T-helper 1 cell treated with Interleukin-12 subunit alpha and Interleukin-12 subunit beta and Interleukin-4 antibody, amounts not matched to agents 30 ng/mL and 1 ng/mL, for 36 hours (primary cell): Measurements from ENCODE around the gene CLEC6A. TPM values are rescaled to one million over a fixed set of nuclear protein-coding genes. Genes with fewer than 3 reads are reported as not detected.
"Not testable (repeated sequence)": the region's sequence is repeated elsewhere in the genome, so short reads cannot be mapped to it uniquely, and the experiment has no call there.

Experiments used
- intact Hi-C: fragments of 100-400 bp; cut with micrococcal nuclease; formaldehyde crosslinking; loops from one replicate; pipeline ENCODE4 v1.15.1; 2024
- total RNA-seq: library from RNA; stranded (reverse); gene quantifications from 2 replicates; pipeline ENCODE4 v1.2.3, GENCODE V29; 2022

The CLEC6A gene
- total RNA-seq, 1 donor from 2014 or later = not detected

GRCh38 chr12:8493084-8493483, 37.3 kb downstream of the CLEC6A start:
- intact Hi-C loops = loop anchor here (1.0 to 2.0 kb wide), 2 partner anchors 49 to 156 kb away; no protein-coding TSS in a partner anchor

- intact Hi-C loops = not testable (repeated sequence)
Observed at GRCh38 chr12:8495671-8496070, 39.9 kb downstream of the CLEC6A start.

- intact Hi-C loops = not testable (repeated sequence)
Observed at GRCh38 chr12:8496074-8496473, 40.3 kb downstream of the CLEC6A start.

- intact Hi-C loops = no loop called here
Observed at GRCh38 chr12:8499616-8500015, 43.9 kb downstream of the CLEC6A start.

- intact Hi-C loops = no loop called here
Observed at GRCh38 chr12:8501720-8502119, 46.0 kb downstream of the CLEC6A start.

DNA sequence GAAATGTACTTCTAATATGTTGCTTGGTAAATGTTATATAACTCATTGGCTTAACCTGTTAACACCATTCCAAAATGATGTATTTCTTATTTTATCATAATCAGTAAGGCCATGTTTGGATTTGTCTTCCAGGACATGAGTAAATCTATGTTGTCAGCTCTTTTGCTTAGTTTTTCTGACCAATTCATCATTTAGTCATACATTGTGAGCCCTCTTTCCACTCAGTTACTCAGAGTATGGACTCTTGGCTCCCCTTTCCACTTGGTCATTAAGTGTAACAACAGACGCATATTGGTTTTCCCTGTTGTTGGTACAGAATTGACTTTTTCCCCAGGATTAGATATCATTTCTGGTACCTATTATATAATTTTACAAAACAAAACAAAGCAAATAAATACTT, 48.6 kb downstream of the CLEC6A start:
- intact Hi-C loops = no loop called here

DNA sequence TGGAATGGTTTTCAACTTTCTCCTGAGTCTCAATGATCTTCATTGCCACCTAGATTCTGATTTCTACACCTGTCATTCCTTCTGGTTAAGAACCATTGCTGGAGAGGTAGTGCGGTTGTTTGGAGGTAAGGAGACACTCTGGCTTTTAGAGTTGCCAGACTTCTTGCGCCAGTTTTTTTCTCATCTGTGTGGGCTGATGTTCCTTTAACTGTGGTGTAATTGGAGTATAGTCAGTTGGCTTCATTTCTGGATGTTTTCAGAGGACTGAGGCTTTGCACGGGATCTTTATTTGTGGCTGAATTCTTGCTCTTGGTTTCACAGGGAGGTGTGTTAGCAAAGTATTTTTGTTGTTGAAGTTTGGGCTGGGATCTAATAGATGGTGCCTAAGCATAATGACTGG, 51.8 kb downstream of the CLEC6A start:
- intact Hi-C loops = no loop called here

GRCh38 chr12:8508223-8508622, 52.5 kb downstream of the CLEC6A start:
- intact Hi-C loops = no loop called here

- intact Hi-C loops = no loop called here
Observed at GRCh38 chr12:8508910-8509841, 53.4 kb downstream of the CLEC6A start.

DNA sequence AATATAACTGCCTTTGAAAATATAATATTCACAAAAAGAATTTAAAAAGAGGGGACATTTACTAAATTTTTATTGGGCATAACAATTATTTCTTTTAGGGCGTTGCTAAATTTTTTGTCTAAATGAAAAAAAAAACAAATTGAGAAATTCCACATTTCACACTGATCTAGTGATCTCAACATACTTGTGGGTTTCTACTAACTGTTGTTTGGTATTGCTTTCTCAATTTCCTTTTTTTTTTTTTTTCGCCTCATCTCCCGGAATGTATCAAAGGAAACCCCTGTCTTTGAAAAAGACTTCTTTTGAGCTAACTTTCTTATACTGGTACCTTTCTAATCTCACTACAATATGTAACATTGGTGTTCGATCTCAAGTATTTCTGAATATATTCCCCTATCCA, 57.5 kb downstream of the CLEC6A start, which contains the start of gene CLEC4D:
Gene CLEC4D, plus strand, starts transcription at position 248 of the 400 bp plus-strand sequence. CDS start 230 bp downstream, outside the sequence.
- intact Hi-C loops = no loop called here

- intact Hi-C loops = no loop called here
Observed at GRCh38 chr12:8517971-8518370, 62.2 kb downstream of the CLEC6A start.

DNA sequence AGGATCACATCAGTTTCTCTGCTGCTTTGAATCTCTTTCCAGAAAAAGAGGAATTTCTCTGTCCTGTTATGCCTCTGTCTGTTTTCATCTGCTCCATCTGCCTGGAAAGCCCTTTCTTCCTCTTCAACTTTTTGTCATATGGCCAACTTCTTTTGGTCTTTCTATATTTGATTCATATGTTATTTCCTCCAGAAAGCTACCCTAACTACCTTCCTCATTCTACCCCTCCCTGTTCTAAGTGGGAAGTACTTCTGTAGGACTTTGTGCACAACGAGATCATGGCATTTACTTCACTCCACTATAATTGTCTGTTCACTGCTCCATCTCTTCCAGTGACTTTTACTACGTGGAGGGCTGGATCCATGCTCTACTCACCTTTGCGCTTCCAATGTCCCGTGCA, 63.4 kb downstream of the CLEC6A start:
- intact Hi-C loops = no loop called here

GRCh38 chr12:8527250-8528130, 71.7 kb downstream of the CLEC6A start:
- intact Hi-C loops = no loop called here

Other genes with a start within 250 kb of the CLEC6A start
- 0.07 TPM in 1 of 2 replicates, not detected in the other for gene FAM90A1, start 228.3 kb upstream of the CLEC6A start, total RNA-seq
- gene CLEC4D, start 57.5 kb downstream of the CLEC6A start, total RNA-seq = not detected in 2 replicates
- not detected in 2 replicates for gene CLEC4E, start 84.9 kb downstream of the CLEC6A start, total RNA-seq
- 0.17 TPM in 1 of 2 replicates, not detected in the other for gene AICDA, start 156.9 kb downstream of the CLEC6A start, total RNA-seq
- gene MFAP5, start 206.9 kb downstream of the CLEC6A start, total RNA-seq = not detected in 2 replicates
- gene RIMKLB, start 242.0 kb downstream of the CLEC6A start, total RNA-seq = 0.56 and 0.83 TPM in 2 replicates